Endodermal cell (in vitro differentiated cells): ENCODE data around the gene MEGF11. TPM values are rescaled to one million over a fixed set of nuclear protein-coding genes. Genes with fewer than 3 reads are reported as not detected.

Experiments used
- DNase-seq: peaks from one replicate; pipeline ENCODE4 v3.0.0-alpha.2; 2017
- H3K27ac ChIP-seq: 2 replicates; pipeline ENCODE4 v1.5.1; 2013; ENCODE audit warnings: mild to moderate bottlenecking, low read depth, low read length, moderate library complexity
- H3K27me3 ChIP-seq: 2 replicates; pipeline ENCODE4 v1.6.1; 2013; ENCODE audit warnings: mild to moderate bottlenecking, low read length, moderate library complexity; ENCODE audit not compliant: insufficient read depth, control insufficient read depth, poor library complexity, severe bottlenecking
- H3K36me3 ChIP-seq: 2 replicates; pipeline ENCODE4 v1.7.0; 2013; ENCODE audit warnings: mild to moderate bottlenecking, low read length, moderate library complexity; ENCODE audit not compliant: control insufficient read depth, insufficient read depth
- H3K4me1 ChIP-seq: one replicate; pipeline ENCODE4 v1.7.0; 2013; ENCODE audit warnings: low read length; ENCODE audit not compliant: control insufficient read depth, insufficient read depth
- H3K4me3 ChIP-seq: 2 replicates; pipeline ENCODE4 v1.5.1; 2013; ENCODE audit warnings: mild to moderate bottlenecking, low read length, moderate library complexity
- H3K9ac ChIP-seq: 2 replicates; pipeline ENCODE4 v1.6.1; 2013; ENCODE audit warnings: mild to moderate bottlenecking, low read length, moderate library complexity; ENCODE audit not compliant: poor library complexity, severe bottlenecking; ENCODE audit errors: extremely low read depth
- H3K9me3 ChIP-seq: 2 replicates; pipeline ENCODE4 v1.6.1; 2013; ENCODE audit warnings: mild to moderate bottlenecking, low read length, moderate library complexity; ENCODE audit not compliant: control insufficient read depth
- H3K27ac Mint-ChIP-seq: 2 replicates; pipeline ENCODE4 v1.8.0; 2020; ENCODE audit warnings: mixed read lengths
- H3K27me3 Mint-ChIP-seq: 2 replicates; pipeline ENCODE4 v1.8.0; 2021; ENCODE audit warnings: mild to moderate bottlenecking, mixed read lengths; ENCODE audit not compliant: insufficient read depth
- H3K36me3 Mint-ChIP-seq: 2 replicates; pipeline ENCODE4 v1.8.0; 2020; ENCODE audit warnings: low read depth, mixed read lengths
- H3K4me1 Mint-ChIP-seq: 2 replicates; pipeline ENCODE4 v1.8.0; 2020; ENCODE audit warnings: mixed read lengths
- H3K4me3 Mint-ChIP-seq: 2 replicates; pipeline ENCODE4 v1.8.0; 2020; ENCODE audit warnings: mild to moderate bottlenecking, moderate library complexity, mixed read lengths
- H3K9me3 Mint-ChIP-seq: 2 replicates; pipeline ENCODE4 v1.8.0; 2020; ENCODE audit warnings: mild to moderate bottlenecking, mixed read lengths
- WGBS, 2 experiments: methylation state at CpG; one replicate each; pipeline versions ENCODE4 v1.1.5 to v1.1.7; 2013; ENCODE audit warnings: missing lambda C conversion rate in 2 of 2, mixed read lengths in 1 of 2; ENCODE audit not compliant: insufficient coverage in 1 of 2, insufficient read length in 1 of 2; 5-methylcytosine and 5-hydroxymethylcytosine counted together
- total RNA-seq, 2 donors: library from RNA; stranded (reverse); fragmentation: NEBNext Ultra II Directional in 1 of 2; extraction: Animal tissue kit (Norgen Biotek cat#: 25700) in 1 of 2; gene quantifications; 2 replicates in 1 of 2; 3 replicates in 1 of 2; pipeline ENCODE4 v1.2.1, GENCODE V29; 2021
- TF ChIP-seq, protein P1 (sequence below): fragments of 200-600 bp; sonication (generic); conservative IDR thresholded peaks from 2 replicates; pipeline ENCODE4 v1.5.0; 2021; ENCODE audit warnings: antibody characterized with exemption, mild to moderate bottlenecking

Gene MEGF11
- total RNA-seq, 2 donors from 2014 or later = 0.73 to 1.2 TPM

DNA sequence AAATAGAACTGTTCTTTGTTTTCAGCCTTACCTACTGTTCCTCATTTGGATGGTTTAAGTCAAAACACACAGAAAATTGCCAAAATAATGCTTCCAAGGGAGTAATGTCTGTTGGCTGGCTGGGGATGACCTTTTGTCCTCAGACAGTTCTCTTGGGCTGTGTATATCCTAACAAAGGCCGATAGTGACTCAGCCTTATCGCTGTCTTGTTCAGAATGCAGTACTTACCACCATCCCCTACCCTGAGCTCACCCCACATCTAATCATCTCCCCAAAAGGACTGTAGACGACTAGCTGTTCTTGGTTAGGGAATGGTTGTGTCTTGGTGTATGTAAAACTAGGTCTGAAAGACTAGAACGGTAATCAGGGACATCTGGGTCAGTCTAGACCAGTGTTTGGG lies 349.2 kb downstream of the MEGF11 start:
- DNase-seq = no peak
- Mint-ChIP-seq H3K9me3 (no peaks in the 10 kb centered on the region), H3K27ac (peak overlapping the region; percentile 10), H3K4me3 (no peak overlapping the region), H3K4me1 (peaks cover 20% of the 10 kb centered on the region), H3K36me3 (peaks cover 43% of the 10 kb centered on the region), H3K27me3 (no peaks in the 10 kb centered on the region)
- H3K9ac ChIP-seq = no peak overlapping the region
- no peaks in the 10 kb centered on the region for H3K27me3 ChIP-seq
- H3K4me3 ChIP-seq = no peak overlapping the region
- H3K36me3 ChIP-seq = peaks cover 83% of the 10 kb centered on the region
- H3K27ac ChIP-seq = no peak overlapping the region
- WGBS, 2 experiments = 98 to 100% methylated on average over 3 to 4 of the region's 4 CpGs
- no peaks in the 10 kb centered on the region for H3K9me3 ChIP-seq
- H3K4me1 ChIP-seq = peaks cover 12% of the 10 kb centered on the region
- TF ChIP-seq, protein P1, sequence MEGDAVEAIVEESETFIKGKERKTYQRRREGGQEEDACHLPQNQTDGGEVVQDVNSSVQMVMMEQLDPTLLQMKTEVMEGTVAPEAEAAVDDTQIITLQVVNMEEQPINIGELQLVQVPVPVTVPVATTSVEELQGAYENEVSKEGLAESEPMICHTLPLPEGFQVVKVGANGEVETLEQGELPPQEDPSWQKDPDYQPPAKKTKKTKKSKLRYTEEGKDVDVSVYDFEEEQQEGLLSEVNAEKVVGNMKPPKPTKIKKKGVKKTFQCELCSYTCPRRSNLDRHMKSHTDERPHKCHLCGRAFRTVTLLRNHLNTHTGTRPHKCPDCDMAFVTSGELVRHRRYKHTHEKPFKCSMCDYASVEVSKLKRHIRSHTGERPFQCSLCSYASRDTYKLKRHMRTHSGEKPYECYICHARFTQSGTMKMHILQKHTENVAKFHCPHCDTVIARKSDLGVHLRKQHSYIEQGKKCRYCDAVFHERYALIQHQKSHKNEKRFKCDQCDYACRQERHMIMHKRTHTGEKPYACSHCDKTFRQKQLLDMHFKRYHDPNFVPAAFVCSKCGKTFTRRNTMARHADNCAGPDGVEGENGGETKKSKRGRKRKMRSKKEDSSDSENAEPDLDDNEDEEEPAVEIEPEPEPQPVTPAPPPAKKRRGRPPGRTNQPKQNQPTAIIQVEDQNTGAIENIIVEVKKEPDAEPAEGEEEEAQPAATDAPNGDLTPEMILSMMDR = no peak

DNA sequence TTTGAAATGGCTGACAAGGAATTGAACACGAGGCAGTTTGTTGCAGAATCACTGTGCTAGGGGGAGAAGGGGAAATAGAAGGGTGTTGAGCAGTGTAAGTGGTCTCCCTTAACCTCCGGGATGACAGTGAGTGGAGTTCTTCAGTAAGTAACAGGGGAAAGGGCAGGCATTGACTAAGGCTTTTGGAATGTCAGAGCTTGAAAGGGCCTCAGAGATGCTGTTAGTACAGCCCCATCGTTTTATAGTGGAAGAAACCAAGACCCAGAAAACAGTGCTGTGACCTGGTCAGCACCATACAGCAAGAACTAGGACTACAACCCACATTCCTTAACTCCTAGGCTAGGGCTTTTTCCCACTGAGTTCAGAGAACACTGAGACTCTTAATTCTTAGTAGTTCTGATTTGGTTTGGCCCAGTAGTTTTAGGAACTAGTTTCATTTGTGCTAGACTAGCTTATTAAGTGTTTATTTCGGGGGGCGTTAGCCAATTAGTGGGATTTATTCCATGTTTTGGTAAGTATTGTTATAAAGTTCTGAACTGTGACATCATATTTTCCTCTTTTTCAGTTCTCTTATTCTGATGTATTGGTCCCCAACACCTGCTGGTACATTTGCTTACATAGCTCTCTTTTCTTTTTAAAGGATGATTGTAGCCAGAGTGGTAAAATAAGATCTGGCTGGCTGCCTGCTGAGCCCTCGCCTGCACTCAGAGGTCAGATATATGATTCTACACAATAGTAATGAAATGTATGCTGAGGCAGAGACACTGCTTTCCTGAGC lies 350.1 kb downstream of the MEGF11 start:
- peaks cover 88% of the 10 kb centered on the region for H3K36me3 ChIP-seq
- Mint-ChIP-seq H3K4me3 (no peak overlapping the region), H3K9me3 (no peaks in the 10 kb centered on the region), H3K36me3 (peaks cover 52% of the 10 kb centered on the region), H3K27ac (peak overlapping the region; percentile 52), H3K4me1 (peaks cover 18% of the 10 kb centered on the region), H3K27me3 (no peaks in the 10 kb centered on the region)
- no peak for DNase-seq
- 74 to 91% methylated on average over 4 to 6 of the region's 6 CpGs for WGBS, 2 experiments
- no peak overlapping the region for H3K27ac ChIP-seq
- no peaks in the 10 kb centered on the region for H3K9me3 ChIP-seq
- no peak overlapping the region for H3K4me3 ChIP-seq
- TF ChIP-seq, protein P1 = no peak
- peaks cover 12% of the 10 kb centered on the region for H3K4me1 ChIP-seq
- H3K9ac ChIP-seq = no peak overlapping the region
- no peaks in the 10 kb centered on the region for H3K27me3 ChIP-seq

DNA sequence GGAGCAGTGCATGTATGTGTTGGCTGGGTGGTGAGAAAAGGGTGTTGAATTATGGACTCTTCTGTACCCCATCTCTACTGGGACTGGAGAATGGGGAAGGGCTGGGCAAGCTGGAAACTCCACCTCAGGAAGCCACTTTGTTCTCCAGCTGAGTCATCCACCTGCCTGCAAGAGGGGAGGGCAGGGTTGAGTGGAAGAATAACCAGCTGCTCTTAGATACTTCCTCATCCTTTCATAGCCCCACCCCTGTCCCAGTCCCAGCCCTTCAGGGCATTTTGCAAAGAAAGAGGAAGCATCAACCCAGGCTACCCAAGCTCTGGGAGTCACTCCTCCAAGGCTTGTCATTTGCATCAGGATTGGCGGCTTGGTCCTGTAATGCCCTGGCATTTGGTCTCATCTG lies 351.2 kb downstream of the MEGF11 start:
- H3K27ac Mint-ChIP-seq = peak overlapping the region; percentile 41
- DNase-seq = no peak
- Histone ChIP-seq H3K27me3 (no peaks in the 10 kb centered on the region), H3K9ac (no peak overlapping the region), H3K4me1 (peaks cover 12% of the 10 kb centered on the region), H3K36me3 (peaks cover 86% of the 10 kb centered on the region), H3K4me3 (no peak overlapping the region), H3K9me3 (no peaks in the 10 kb centered on the region), H3K27ac (no peak overlapping the region)
- WGBS, 2 experiments = 83 to 86% methylated on average over 1 of the region's 1 CpG
- H3K9me3 Mint-ChIP-seq = no peaks in the 10 kb centered on the region
- peaks cover 18% of the 10 kb centered on the region for H3K4me1 Mint-ChIP-seq
- TF ChIP-seq, protein P1 = no peak
- no peak overlapping the region for H3K4me3 Mint-ChIP-seq
- H3K36me3 Mint-ChIP-seq = peaks cover 58% of the 10 kb centered on the region
- no peaks in the 10 kb centered on the region for H3K27me3 Mint-ChIP-seq
